K562 (cell line): ENCODE data around the gene NRARP. TPM values are rescaled to one million over a fixed set of nuclear protein-coding genes. Genes with fewer than 3 reads are reported as not detected.
A peak's percentile ranks its signal among the peaks of the same experiment; 100 is the strongest.

Experiments used
- ATAC-seq: fragments of 200-7000 bp; cut with Tn5 transposase; 3 replicates; pipeline ENCODE4 v1.9.1; 2020; ENCODE audit warnings: moderate library complexity
- BruUV-seq: library from RNA; stranded (reverse); fragments of 400-500 nt; replicated peaks from 2 replicates; lab custom pipeline; 2021; lab: Mats Ljungman, UMichigan
- CTCF ChIA-PET: fragments of 300-600 bp; formaldehyde crosslinking; extraction: SDS; loops from one replicate; lab custom pipeline; 2021; ENCODE audit warnings: low intra/inter-chr PET ratio; lab: Yijun Ruan, JAX
- POLR2A ChIA-PET: fragments of 300-600, 350-650 bp; sonication (Branson Sonifier 250); formaldehyde crosslinking; extraction: SDS; loops from one replicate; lab custom pipeline; 2021; ENCODE audit warnings: antibody characterized with exemption, inconsistent platforms; lab: Yijun Ruan, JAX
- DNase-seq, 4 experiments: peaks; one replicate each; pipeline versions ENCODE4 v3.0.0 to v3.0.0-alpha.2; 2011 to 2018; ENCODE audit warnings: low spot score in 3 of 4, mixed read lengths in 3 of 4; ENCODE audit errors: extremely low read depth in 1 of 4
- FAIRE-seq: peaks from 2 replicates; lab custom pipeline; 2011; peaks lifted over from hg19 to GRCh38; lab: Jason Lieb, UNC
- H2AFZ ChIP-seq: 2 replicates; pipeline ENCODE4 v1.6.0; 2011; ENCODE audit warnings: low read depth, low read length, control low read depth, inconsistent platforms
- H3K27ac ChIP-seq: fragments of 200-600 bp; 3 replicates; pipeline ENCODE4 v1.8.0; 2011; ENCODE audit warnings: low read depth, mild to moderate bottlenecking, control low read depth, inconsistent platforms, low read length, moderate library complexity, mixed read lengths; ENCODE audit errors: extremely low read depth
- H3K27me3 ChIP-seq, 2 experiments: fragments of 300-600 bp in 1 of 2; 2 replicates in 1 of 2; 3 replicates in 1 of 2; pipeline versions ENCODE4 v1.6.0 to v1.8.0; 2011; ENCODE audit warnings: inconsistent platforms in 2 of 2, low read length in 2 of 2, mild to moderate bottlenecking in 1 of 2, mixed read lengths in 1 of 2, moderate library complexity in 1 of 2; ENCODE audit not compliant: control insufficient read depth in 2 of 2, insufficient read depth in 2 of 2
- H3K36me3 ChIP-seq: fragments of 300-600 bp; 3 replicates; pipeline ENCODE4 v1.8.0; 2011; ENCODE audit warnings: mild to moderate bottlenecking, low read length, inconsistent platforms; ENCODE audit not compliant: control insufficient read depth, insufficient read depth
- H3K4me1 ChIP-seq, 2 experiments: fragments of 200-600 bp in 1 of 2; replicated peaks in 1 of 2; 2 replicates in 1 of 2; 3 replicates in 1 of 2; pipeline versions ENCODE4 v1.5.1 to v1.8.0; 2011; ENCODE audit warnings: inconsistent platforms in 2 of 2, low read length in 2 of 2, mild to moderate bottlenecking in 1 of 2, mixed read lengths in 1 of 2, moderate library complexity in 1 of 2; ENCODE audit not compliant: control insufficient read depth in 2 of 2, insufficient read depth in 2 of 2
- H3K4me2 ChIP-seq: 2 replicates; pipeline ENCODE4 v1.6.1; 2011; ENCODE audit warnings: low read length, control low read depth, inconsistent platforms, mixed read lengths; ENCODE audit not compliant: insufficient read depth
- H3K4me3 ChIP-seq: fragments of 200-600 bp; sonication (generic), shearing (Covaris generic); 2 replicates; pipeline ENCODE4 v1.5.1; 2016; ENCODE audit warnings: control low read depth, inconsistent platforms
- H3K79me2 ChIP-seq: fragments of 200-600 bp; 3 replicates; pipeline ENCODE4 v1.8.0; 2011; ENCODE audit warnings: low read length, inconsistent platforms; ENCODE audit not compliant: control insufficient read depth, insufficient read depth
- H3K9ac ChIP-seq, 2 experiments: 2 replicates each; pipeline versions ENCODE4 v1.6.0 to v1.6.1; 2011; ENCODE audit warnings: low read depth in 2 of 2, low read length in 2 of 2, control low read depth in 1 of 2, inconsistent platforms in 1 of 2, mild to moderate bottlenecking in 1 of 2, mixed read lengths in 1 of 2; ENCODE audit not compliant: insufficient read depth in 1 of 2
- H3K9me1 ChIP-seq: one replicate; pipeline ENCODE4 v1.6.0; 2011; ENCODE audit warnings: inconsistent platforms, mild to moderate bottlenecking, low read length, moderate library complexity; ENCODE audit not compliant: control insufficient read depth, insufficient read depth
- H3K9me3 ChIP-seq: replicated peaks from 2 replicates; pipeline ENCODE4 v1.5.1; 2011; ENCODE audit warnings: low read depth, low read length, inconsistent platforms; ENCODE audit not compliant: control insufficient read depth, insufficient read depth
- H4K20me1 ChIP-seq: replicated peaks from 2 replicates; pipeline ENCODE4 v1.6.1; 2011; ENCODE audit warnings: low read length, inconsistent platforms, mixed read lengths; ENCODE audit not compliant: control insufficient read depth, insufficient read depth
- NFIC ChIP-seq: fragments of 450-650 bp; IDR thresholded peaks from 2 replicates; pipeline ENCODE4 v1.6.1; 2017; ENCODE audit warnings: mild to moderate bottlenecking, inconsistent platforms
- POLR2G ChIP-seq: fragments of 200-400 bp; formaldehyde crosslinking; IDR thresholded peaks from 2 replicates; pipeline ENCODE4 v1.6.1; 2017; ENCODE audit warnings: low read depth, mild to moderate bottlenecking, antibody characterized with exemption, low read length, moderate library complexity
- RBFOX2 ChIP-seq: fragments of 200-400 bp; formaldehyde crosslinking; IDR thresholded peaks from 2 replicates; pipeline ENCODE4 v1.6.1; 2017; ENCODE audit warnings: low read depth, mild to moderate bottlenecking, low read length, moderate library complexity
- ZSCAN29 ChIP-seq: fragments of 450-650 bp; IDR thresholded peaks from 2 replicates; pipeline ENCODE4 v1.6.1; 2017
- WGBS: fragments of 100-300 bp; shearing (Covaris generic); methylation state at CpG from one replicate; pipeline ENCODE4 v1.1.6; 2016; ENCODE audit warnings: low coverage, mixed read lengths; ENCODE audit not compliant: insufficient coverage; ENCODE audit errors: missing lambda C conversion rate; 5-methylcytosine and 5-hydroxymethylcytosine counted together
- in situ Hi-C: fragments of 300-500 bp; cut with MboI; formaldehyde crosslinking; loops from 4 replicates; pipeline ENCODE4 v1.15.0; 2018; ENCODE audit warnings: inconsistent platforms, mixed read lengths
- intact Hi-C: fragments of 100-400 bp; cut with micrococcal nuclease; formaldehyde crosslinking; loops from 2 replicates; pipeline ENCODE4 v1.14.2; 2022
- polyA plus RNA-seq, 8 experiments: library from polyadenylated mRNA; depleted of rRNA in 4 of 8; stranded (reverse) in 5 of 8; unstranded in 3 of 8; fragments of >200 nt; fragmentation: Nextera tagmentation in 2 of 8; fragmentation: Illumina TruSeq in 1 of 8; extraction: Ambion mirVana in 2 of 8; extraction: Trizol in 1 of 8; gene quantifications; 2 replicates each; pipeline versions ENCODE4 v1.2.1 to v1.2.3, GENCODE V29; 2011 to 2014; ENCODE audit warnings: inconsistent platforms in 1 of 8, missing spikeins in 1 of 8
- total RNA-seq, 7 experiments: library from RNA; depleted of rRNA in 6 of 7; stranded (reverse); fragments of >200 nt in 6 of 7; fragmentation: Illumina TruSeq in 2 of 7; extraction: Trizol in 2 of 7; gene quantifications; 2 replicates each; pipeline versions ENCODE4 v1.2.1 to v1.2.3, GENCODE V29; 2011 to 2021; ENCODE audit warnings: low replicate concordance in 1 of 7
- TF ChIP-seq, protein P1 (sequence below): fragments of 450-650 bp; IDR thresholded peaks from 2 replicates; pipeline ENCODE4 v1.7.0; 2016; ENCODE audit warnings: borderline replicate concordance

NRARP gene
- total and polyA plus RNA-seq, 9 of the 15 experiments (the other 6 are each of a cell fraction or from before 2014, with no cell fraction given), result 2.0 to 24.5 (median 7.2) TPM; not detected in 2

GRCh38 chr9:137266162-137266527 is 35.9 kb downstream of the NRARP start:
- POLR2A ChIA-PET, result interaction anchor here (0.7 to 4.2 kb wide), 6 partner anchors 11 to 137 kb away, joined by 3 to 23 read pairs (median 3); partner anchors contain the start of gene TOR4A
- no peaks in the 10 kb centered on the region for H3K9me3 ChIP-seq
- no peak overlapping the region for H3K4me2 ChIP-seq
- no peak for FAIRE-seq
- ATAC-seq, result no peak
- no peaks in the 10 kb centered on the region for H4K20me1 ChIP-seq
- TF ChIP-seq NFIC (peak; percentile 75), RBFOX2 (peak; percentile 35; the same call in 1 of the 2 replicates), POLR2G (0 out of 2 replicates have a peak, but pooled peaks have one; percentile 17), ZSCAN29 (no peak)
- TF ChIP-seq, protein P1, sequence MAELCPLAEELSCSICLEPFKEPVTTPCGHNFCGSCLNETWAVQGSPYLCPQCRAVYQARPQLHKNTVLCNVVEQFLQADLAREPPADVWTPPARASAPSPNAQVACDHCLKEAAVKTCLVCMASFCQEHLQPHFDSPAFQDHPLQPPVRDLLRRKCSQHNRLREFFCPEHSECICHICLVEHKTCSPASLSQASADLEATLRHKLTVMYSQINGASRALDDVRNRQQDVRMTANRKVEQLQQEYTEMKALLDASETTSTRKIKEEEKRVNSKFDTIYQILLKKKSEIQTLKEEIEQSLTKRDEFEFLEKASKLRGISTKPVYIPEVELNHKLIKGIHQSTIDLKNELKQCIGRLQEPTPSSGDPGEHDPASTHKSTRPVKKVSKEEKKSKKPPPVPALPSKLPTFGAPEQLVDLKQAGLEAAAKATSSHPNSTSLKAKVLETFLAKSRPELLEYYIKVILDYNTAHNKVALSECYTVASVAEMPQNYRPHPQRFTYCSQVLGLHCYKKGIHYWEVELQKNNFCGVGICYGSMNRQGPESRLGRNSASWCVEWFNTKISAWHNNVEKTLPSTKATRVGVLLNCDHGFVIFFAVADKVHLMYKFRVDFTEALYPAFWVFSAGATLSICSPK, result no peak
- TF ChIP-seq, all 486 proteins: peak for 3
- 90% methylated on average over 15 of the region's 15 CpGs for WGBS
- peaks cover 10% of the 10 kb centered on the region; the same call in 2 of the 3 replicates for H3K79me2 ChIP-seq
- H3K9ac ChIP-seq, result no peak overlapping the region; a peak in 1 of 4 replicates
- in situ Hi-C loops (no loop called here), intact Hi-C loops (no loop called here)
- no TSS peak for BruUV-seq
- DNase-seq, result no peak
- no peaks in the 10 kb centered on the region for H3K9me1 ChIP-seq
- H3K27ac ChIP-seq, result no peak overlapping the region
- H2AFZ ChIP-seq, result no peak overlapping the region
- H3K36me3 ChIP-seq, result peaks cover 72% of the 10 kb centered on the region
- H3K4me3 ChIP-seq, result no peak overlapping the region
- H3K4me1 ChIP-seq, result peaks cover 20 to 56% of the 10 kb centered on the region in 2 experiments
- H3K27me3 ChIP-seq, result no peaks in the 10 kb centered on the region
- CTCF ChIA-PET, result no interaction called here
